SK-N-SH treated with all-trans-retinoic acid at 6 μM for 48 hours (cell line): ENCODE measurements around the gene ZSCAN23.
"Not testable (repeated sequence)": the region's sequence is repeated elsewhere in the genome, so short reads cannot be mapped to it uniquely, and the experiment has no call there.

Experiments used
- ATAC-seq: fragments of 200-7000 bp; cut with Tn5 transposase; 3 replicates; pipeline ENCODE4 v1.9.1; 2020; ENCODE audit warnings: mild to moderate bottlenecking, moderate library complexity
- ARNTL ChIP-seq: fragments of 450-650 bp; formaldehyde crosslinking; IDR thresholded peaks from 2 replicates; pipeline ENCODE4 v1.5.0; 2020; ENCODE audit warnings: low read depth, mild to moderate bottlenecking, moderate library complexity, borderline replicate concordance
- BACH2 ChIP-seq: fragments of 250-450 bp; sonication (Bioruptor Pico); IDR thresholded peaks from 2 replicates; pipeline ENCODE4 v1.9.0; 2021; ENCODE audit warnings: mild to moderate bottlenecking, borderline replicate concordance
- CREB5 ChIP-seq: fragments of 250-450 bp; sonication (Bioruptor Pico); IDR thresholded peaks from 2 replicates; pipeline ENCODE4 v1.5.1; 2020; ENCODE audit warnings: low read depth, mild to moderate bottlenecking, moderate library complexity
- CSDC2 ChIP-seq: fragments of 250-450 bp; sonication (Bioruptor Pico); IDR thresholded peaks from 2 replicates; pipeline ENCODE4 v1.5.0; 2020; ENCODE audit warnings: mild to moderate bottlenecking, moderate library complexity
- CSRNP3 ChIP-seq: fragments of 250-450 bp; sonication (Bioruptor Pico); IDR thresholded peaks from 2 replicates; pipeline ENCODE4 v1.5.1; 2021; ENCODE audit warnings: mild to moderate bottlenecking, moderate library complexity
- ESRRG ChIP-seq: fragments of 250-450 bp; sonication (Bioruptor Pico); IDR thresholded peaks from 2 replicates; pipeline ENCODE4 v1.6.1; 2021; ENCODE audit warnings: mild to moderate bottlenecking
- GLIS3 ChIP-seq: fragments of 250-450 bp; sonication (Bioruptor Pico); IDR thresholded peaks from 2 replicates; pipeline ENCODE4 v1.5.0; 2020; ENCODE audit warnings: mild to moderate bottlenecking, moderate library complexity
- OSR1 ChIP-seq: fragments of 250-450 bp; sonication (Bioruptor Pico); IDR thresholded peaks from 2 replicates; pipeline ENCODE4 v1.8.0; 2022; ENCODE audit warnings: moderate library complexity, mild to moderate bottlenecking, inconsistent platforms
- PATZ1 ChIP-seq: fragments of 250-450 bp; sonication (Bioruptor Pico); IDR thresholded peaks from 2 replicates; pipeline ENCODE4 v1.8.0; 2020; ENCODE audit warnings: mild to moderate bottlenecking, moderate library complexity, borderline replicate concordance
- POU6F1 ChIP-seq: fragments of 250-450 bp; sonication (Bioruptor Pico); IDR thresholded peaks from 2 replicates; pipeline ENCODE4 v1.8.0; 2021; ENCODE audit warnings: low read depth, mild to moderate bottlenecking, moderate library complexity, borderline replicate concordance
- PPARA ChIP-seq: fragments of 250-450 bp; sonication (Bioruptor Pico); IDR thresholded peaks from 2 replicates; pipeline ENCODE4 v1.5.0; 2020; ENCODE audit warnings: mild to moderate bottlenecking, borderline replicate concordance
- SNAI2 ChIP-seq: fragments of 250-450 bp; sonication (Bioruptor Pico); IDR thresholded peaks from 2 replicates; pipeline ENCODE4 v1.5.0; 2020; ENCODE audit warnings: mild to moderate bottlenecking, moderate library complexity
- TOX ChIP-seq: fragments of 250-450 bp; sonication (Bioruptor Pico); IDR thresholded peaks from 2 replicates; pipeline ENCODE4 v1.8.0; 2021; ENCODE audit warnings: mild to moderate bottlenecking, moderate library complexity, borderline replicate concordance
- TSHZ2 ChIP-seq: fragments of 250-450 bp; sonication (Bioruptor Pico); IDR thresholded peaks from 2 replicates; pipeline ENCODE4 v1.5.0; 2020; ENCODE audit warnings: mild to moderate bottlenecking, moderate library complexity
- ZC3H10 ChIP-seq: fragments of 250-450 bp; sonication (Bioruptor Pico); IDR thresholded peaks from 2 replicates; pipeline ENCODE4 v1.5.1; 2021; ENCODE audit warnings: mild to moderate bottlenecking, moderate library complexity
- ZFP3 ChIP-seq: fragments of 250-450 bp; sonication (Bioruptor Pico); IDR thresholded peaks from 2 replicates; pipeline ENCODE4 v1.5.0; 2020; ENCODE audit warnings: mild to moderate bottlenecking, moderate library complexity
- ZFP30 ChIP-seq: fragments of 450-650 bp; formaldehyde crosslinking; IDR thresholded peaks from 2 replicates; pipeline ENCODE4 v1.5.0; 2022; ENCODE audit warnings: mild to moderate bottlenecking, moderate library complexity
- ZNF565 ChIP-seq: fragments of 450-650 bp; formaldehyde crosslinking; conservative IDR thresholded peaks from 2 replicates; pipeline ENCODE4 v1.5.0; 2020; ENCODE audit warnings: low read depth, mild to moderate bottlenecking, moderate library complexity
- ZNF70 ChIP-seq: fragments of 450-650 bp; formaldehyde crosslinking; IDR thresholded peaks from 2 replicates; pipeline ENCODE4 v1.5.0; 2020; ENCODE audit warnings: mild to moderate bottlenecking, moderate library complexity
- ZNF8 ChIP-seq: fragments of 450-650 bp; formaldehyde crosslinking; IDR thresholded peaks from 2 replicates; pipeline ENCODE4 v1.5.0; 2020; ENCODE audit warnings: mild to moderate bottlenecking, moderate library complexity

ZSCAN23 gene

GRCh38 chr6:28407401-28407800 is 35.9 kb downstream of the ZSCAN23 start:
- no peak for ATAC-seq
- TF ChIP-seq ZNF8 (CRISPR knock-in tag) (no peak), PPARA (CRISPR knock-in tag) (no peak), BACH2 (CRISPR knock-in tag) (no peak), CSDC2 (CRISPR knock-in tag) (no peak), SNAI2 (CRISPR knock-in tag) (no peak), ESRRG (CRISPR knock-in tag) (no peak), TOX (CRISPR knock-in tag) (no peak), ZC3H10 (CRISPR knock-in tag) (no peak), ARNTL (CRISPR knock-in tag) (no peak), ZNF70 (CRISPR knock-in tag) (no peak), GLIS3 (CRISPR knock-in tag) (no peak), ZFP30 (no peak)

- ATAC-seq, result not testable (repeated sequence)
Measured at GRCh38 chr6:28403923-28404322, 39.4 kb downstream of the ZSCAN23 start.

- TF ChIP-seq ZNF565 (CRISPR knock-in tag) (no peak), ZFP3 (CRISPR knock-in tag) (no peak), CSRNP3 (CRISPR knock-in tag) (no peak), CREB5 (CRISPR knock-in tag) (no peak), CSDC2 (CRISPR knock-in tag) (no peak), ZC3H10 (CRISPR knock-in tag) (no peak), ZNF70 (CRISPR knock-in tag) (no peak), PPARA (CRISPR knock-in tag) (no peak), OSR1 (CRISPR knock-in tag) (no peak), BACH2 (CRISPR knock-in tag) (no peak), TSHZ2 (CRISPR knock-in tag) (no peak), GLIS3 (CRISPR knock-in tag) (no peak)
- ATAC-seq, result no peak
Measured at GRCh38 chr6:28402197-28402596, 41.1 kb downstream of the ZSCAN23 start.

GRCh38 chr6:28401172-28401571 is 42.1 kb downstream of the ZSCAN23 start:
- TF ChIP-seq CSDC2 (CRISPR knock-in tag) (no peak), ZFP30 (no peak)
- ATAC-seq, result no peak

GRCh38 chr6:28400122-28400451 is 43.2 kb downstream of the ZSCAN23 start:
- ATAC-seq, result no peak
- TF ChIP-seq PATZ1 (no peak), POU6F1 (CRISPR knock-in tag) (no peak), PPARA (CRISPR knock-in tag) (0 out of 2 replicates have a peak, but pooled peaks have one; percentile 5)
